Measurements from ENCODE around the gene MCRIP2.
"Not testable (repeated sequence)": the region's sequence is repeated elsewhere in the genome, so short reads cannot be mapped to it uniquely, and the experiment has no call there.

Gene MCRIP2

DNA sequence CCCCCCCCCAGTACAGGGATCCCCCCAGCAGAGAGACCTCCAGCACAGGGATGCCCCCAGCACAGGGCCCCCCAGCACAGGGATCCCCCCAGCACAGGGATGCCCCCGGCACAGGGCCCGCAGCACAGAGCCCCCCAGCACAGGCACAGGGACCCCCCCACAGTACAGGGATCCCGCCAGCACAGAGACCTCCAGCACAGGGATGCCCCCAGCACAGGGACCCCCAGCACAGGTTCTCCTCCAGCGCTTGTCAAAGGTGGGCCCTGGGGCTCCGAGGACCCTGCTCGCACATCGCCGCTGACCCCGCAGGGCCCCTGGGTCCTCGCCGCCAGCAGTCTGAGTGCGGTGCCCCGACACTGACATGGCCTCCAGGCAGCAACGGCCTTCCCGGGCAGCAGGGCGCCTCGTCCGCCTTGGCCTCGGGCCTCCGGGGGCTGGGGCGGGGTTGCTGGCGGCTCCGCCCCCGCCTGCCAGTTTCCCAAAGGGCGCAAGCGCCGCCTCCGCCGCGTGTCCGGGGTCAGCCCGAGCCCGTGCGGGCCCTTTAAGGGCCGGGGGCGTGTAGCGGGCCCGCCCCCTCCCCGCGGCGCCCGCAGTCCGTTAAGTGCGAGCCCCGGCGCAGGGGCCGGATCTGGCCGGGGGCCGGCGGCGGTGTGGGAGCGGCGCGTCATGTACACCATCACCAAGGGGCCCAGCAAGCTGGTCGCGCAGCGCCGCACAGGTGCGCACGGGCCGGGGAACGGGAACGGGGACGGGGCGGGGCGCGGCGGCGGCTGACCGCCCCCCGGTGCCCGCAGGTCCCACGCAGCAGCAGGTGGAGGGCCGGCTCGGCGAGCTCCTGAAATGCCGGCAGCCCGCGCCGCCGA, at the start of gene MCRIP2:
MCRIP2 (plus strand) TSS at position 503 of the 863 bp plus-strand sequence; CDS start at position 667, 164 bp downstream.
- peak; percentile 58 to 79 for DNase-seq (ENCODE audit: low read depth in 2 of 2)

GRCh38 chr16:591892-592517, 49.6 kb upstream of the MCRIP2 start:
- DNase-seq (ENCODE audit: low read depth in 2 of 2), result no peak

DNA sequence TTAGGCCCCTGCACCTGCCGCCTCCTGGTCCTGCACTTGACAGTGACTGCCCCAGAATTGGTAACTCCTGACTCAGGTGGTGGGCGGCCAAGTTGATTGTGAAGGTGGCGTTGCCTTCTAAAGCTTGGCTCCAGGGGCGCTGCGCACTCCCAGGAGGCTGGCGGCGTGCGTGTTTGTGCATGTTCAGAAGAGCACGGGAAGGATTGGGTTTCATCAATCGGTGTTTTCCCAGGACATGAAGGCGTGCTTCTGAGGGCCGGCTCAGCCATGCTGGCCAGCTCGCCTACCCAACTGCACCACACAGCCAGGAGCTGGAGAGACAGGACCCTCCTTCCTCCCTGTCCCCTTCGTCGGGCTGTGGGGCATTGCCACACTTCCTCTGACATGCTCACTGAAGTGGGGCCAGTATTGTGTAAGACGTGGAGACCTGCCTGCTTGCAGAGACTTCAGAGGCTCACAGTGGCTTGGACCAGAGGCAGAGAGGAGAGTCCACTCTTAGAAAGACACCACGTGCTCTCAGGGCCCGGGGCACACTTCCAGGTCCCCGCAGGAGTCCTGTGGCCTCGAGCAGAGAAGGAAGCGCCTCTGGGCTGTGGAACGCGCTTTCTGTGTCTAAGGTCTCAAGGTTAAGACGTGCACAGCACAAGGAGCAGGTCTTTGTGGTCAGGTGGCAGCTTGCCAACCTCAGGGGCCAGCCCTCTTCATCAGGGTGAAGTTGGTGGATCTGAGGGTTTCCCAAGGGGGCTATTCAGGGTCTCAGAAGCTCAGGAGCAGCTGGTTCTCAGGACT, 48.9 kb upstream of the MCRIP2 start:
- no peak for DNase-seq (ENCODE audit: low read depth in 2 of 2)

DNA sequence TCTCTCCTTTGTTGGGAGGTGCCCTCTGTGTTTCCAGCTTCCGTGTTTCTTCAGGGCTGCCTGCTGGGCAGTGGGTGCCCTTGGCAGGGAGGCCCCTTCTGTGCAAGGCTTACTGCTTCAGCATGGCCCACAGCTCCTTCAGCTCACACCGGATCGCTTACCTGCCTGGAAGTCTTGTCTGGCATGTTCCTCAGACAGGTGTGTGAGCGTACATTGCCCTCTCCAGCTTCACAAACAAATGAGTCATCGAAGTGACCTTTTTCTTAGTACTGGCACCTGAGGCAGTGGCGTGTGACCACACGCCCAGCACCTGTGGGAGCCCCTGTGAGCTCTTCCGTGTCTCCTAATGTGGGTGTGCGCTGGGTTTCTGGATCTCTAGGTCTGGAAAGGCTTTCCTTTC, 48.2 kb upstream of the MCRIP2 start:
- DNase-seq (ENCODE audit: low read depth in 2 of 2), result no peak

- no peak for DNase-seq (ENCODE audit: low read depth in 2 of 2)
These were observed 47.8 kb upstream of the MCRIP2 start for GRCh38 chr16:593807-594206.

- DNase-seq (ENCODE audit: low read depth in 2 of 2), result no peak
These were observed 46.5 kb upstream of the MCRIP2 start for GRCh38 chr16:595094-595528.

- no peak for DNase-seq (ENCODE audit: low read depth in 2 of 2)
These were observed 45.5 kb upstream of the MCRIP2 start for GRCh38 chr16:595942-596735.

DNA sequence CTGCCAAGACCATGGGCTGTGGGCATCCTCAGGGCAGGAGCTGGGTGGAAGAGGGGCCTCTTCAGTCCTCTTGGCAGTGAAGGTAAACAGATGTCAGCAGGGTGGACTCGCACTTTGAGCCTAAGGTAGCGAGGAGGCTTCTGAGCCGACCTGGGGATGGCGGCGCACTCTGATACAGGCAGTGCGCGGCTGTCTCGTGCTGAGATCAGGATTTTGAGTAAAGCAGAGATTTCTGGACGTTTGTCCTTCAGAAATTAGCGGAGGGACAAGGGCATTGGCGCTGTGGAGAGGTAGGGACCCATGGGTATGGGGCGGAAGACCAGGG, 44.9 kb upstream of the MCRIP2 start:
- no peak for DNase-seq (ENCODE audit: low read depth in 2 of 2)

DNA sequence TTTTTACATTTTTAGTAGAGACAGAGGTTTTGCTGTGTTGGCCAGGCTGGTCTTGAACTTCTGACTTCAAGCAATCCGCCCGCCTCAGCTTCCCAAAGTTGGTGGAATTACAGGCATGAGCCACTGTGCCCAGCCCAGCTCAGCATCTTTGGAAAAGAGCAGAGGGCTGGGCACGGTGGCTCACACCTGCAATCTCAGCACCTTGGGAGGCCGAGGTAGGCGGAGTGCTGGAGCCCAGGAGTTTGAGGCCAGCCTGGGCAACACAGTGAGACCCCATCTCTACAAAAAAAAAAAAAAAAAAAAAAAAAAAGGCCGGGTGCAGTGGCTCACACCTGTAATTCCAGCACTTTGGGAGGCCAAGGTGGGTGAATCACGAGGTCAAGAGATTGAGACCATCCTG, 44.0 kb upstream of the MCRIP2 start:
- not testable (repeated sequence) for DNase-seq (ENCODE audit: low read depth in 2 of 2)

DNA sequence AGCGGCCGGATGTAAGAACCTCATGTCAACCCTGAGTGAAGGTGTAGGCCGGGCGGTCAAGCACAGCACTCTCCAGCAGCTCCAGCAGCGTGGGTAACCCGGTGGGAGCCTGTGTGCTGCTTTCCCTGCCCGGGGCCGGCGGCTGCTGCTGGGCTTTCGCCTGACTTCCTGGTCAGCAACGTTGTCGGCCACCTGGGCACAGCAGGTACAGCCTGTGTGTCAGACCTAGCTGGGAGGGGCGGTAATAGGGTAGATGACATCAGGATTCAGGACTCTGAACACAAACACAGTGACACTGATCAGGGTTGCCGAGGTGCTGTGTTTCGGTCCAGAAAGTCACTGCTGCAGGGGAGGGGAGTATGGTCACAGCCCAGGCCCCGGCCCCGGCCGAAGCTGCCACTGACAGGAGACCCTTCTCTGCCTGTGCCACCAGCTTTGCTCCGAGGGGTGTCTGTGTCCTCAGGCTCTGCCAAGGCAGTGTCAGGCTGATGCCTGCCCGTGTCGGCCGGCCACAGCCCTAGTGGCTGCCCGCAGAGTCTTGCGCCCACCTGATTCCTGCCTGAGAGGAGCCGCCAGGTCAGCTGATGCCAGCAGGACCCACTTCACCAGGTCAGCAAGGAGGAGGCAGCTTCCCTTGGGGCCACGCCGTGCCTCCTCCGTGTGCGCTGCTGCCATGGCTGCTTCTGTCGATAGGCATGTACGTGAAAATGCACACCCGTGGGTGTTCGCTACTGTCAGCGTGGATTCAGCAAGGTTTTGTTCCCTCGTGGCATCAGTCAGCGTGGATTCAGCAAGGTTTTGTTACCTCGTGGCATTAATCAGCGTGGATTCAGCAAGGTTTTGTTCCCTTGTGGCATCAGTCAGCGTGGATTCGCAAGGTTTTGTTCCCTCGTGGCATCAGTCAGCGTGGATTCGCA, 42.5 kb upstream of the MCRIP2 start:
- no peak for DNase-seq (ENCODE audit: low read depth in 2 of 2)

DNA sequence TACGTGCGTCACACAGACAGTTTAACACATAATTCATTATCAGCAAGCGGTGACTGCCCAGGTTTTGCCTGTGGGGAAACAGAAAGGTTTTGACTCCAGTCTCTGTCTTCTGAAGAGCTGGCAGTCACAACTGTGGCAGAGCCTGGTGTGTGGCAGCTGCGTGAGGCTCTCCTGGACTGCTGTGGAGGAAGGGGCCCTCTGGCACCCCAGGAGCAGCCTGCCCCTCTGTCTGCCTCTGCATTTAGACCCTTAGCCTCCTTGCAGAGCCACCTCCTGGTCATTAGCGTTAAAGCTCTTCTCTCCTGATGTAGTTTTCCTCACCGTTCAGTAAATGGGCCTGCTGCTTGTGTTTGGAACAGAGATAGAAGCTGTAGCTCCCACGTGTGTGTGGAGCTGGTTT, 40.8 kb upstream of the MCRIP2 start:
- DNase-seq (ENCODE audit: low read depth in 2 of 2), result no peak

DNA sequence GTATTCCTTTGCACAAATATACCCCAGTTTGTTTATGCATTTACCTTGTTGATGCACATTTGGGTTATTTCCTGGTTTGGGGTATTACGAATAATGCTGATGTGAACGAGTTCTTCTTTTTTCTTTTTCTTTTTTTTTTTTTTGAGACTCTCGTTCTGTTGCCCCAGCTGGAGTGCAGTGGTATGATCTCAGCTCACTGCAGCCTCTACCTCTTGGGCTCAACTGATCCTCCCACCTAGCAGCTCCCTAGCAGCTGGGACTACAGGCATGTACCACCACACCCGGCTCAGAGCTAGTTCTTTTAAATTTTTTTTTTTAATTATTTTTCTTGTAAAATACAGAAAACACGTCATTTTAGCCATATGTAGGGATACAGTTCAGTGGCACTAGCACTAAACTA, 37.7 kb upstream of the MCRIP2 start:
- no peak for DNase-seq (ENCODE audit: low read depth in 2 of 2)

DNA sequence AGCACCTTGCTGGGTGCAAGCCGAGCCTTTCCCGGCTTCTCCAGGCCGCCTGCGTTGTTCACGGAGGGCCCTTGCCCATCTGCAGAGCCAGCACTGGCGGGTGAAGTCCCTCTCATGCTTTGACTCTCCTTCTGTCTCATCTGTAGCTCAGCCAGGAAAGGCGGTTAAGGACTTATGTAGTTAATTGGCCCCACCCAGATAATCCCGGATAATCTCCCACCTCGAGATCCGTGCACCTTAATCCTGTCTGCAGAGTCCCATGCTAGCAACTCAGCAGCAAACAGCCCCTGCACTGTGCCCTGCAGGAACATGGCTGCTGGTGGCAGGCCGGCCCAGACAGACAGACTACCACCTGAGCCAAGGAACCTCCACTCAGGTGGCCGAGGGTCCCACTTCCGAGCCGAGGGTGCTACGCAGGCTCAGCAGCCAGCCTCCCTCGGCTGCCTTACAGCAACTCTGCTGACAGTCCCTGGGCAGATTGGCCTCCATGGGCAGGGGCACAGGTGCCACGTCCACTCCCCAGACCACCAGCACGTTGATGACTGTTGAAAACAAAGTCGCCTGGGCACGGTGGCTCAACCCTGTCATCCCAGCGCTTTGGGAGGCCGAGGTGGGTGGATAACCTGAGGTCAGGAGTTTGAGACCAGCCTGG, 34.8 kb upstream of the MCRIP2 start:
- DNase-seq (ENCODE audit: low read depth in 2 of 2), result no peak

- peak in 1 of 2 experiments; percentile 44 for DNase-seq (ENCODE audit: low read depth in 2 of 2)
These were observed 33.6 kb upstream of the MCRIP2 start for GRCh38 chr16:608019-608418.

GRCh38 chr16:609316-609715, 32.3 kb upstream of the MCRIP2 start:
- DNase-seq (ENCODE audit: low read depth in 2 of 2), result no peak

- no peak for DNase-seq (ENCODE audit: low read depth in 2 of 2)
These were observed 31.6 kb upstream of the MCRIP2 start for GRCh38 chr16:609984-610383.

- peak in 1 of 2 experiments; percentile 32 for DNase-seq (ENCODE audit: low read depth in 2 of 2)
These were observed 30.9 kb upstream of the MCRIP2 start for GRCh38 chr16:610513-611381.

DNA sequence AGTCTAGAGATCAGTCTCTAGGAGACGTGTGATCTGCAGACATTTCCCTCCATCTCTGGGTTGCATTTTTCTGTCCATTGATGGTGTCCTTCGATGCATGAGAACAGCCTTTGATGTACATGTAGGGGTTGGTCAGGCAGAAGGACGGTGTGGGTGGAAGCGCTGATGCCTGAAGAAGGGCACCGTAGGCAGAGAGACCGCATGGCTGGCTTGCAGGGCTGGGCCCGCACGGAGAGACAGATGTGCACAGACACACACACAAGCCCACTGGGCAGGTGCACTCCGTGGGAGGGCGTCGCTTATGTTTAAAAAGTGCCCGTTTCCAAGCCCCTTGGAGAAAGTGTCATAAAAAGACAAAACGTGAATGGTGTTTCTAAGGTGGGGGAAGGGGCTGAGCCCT, 26.5 kb upstream of the MCRIP2 start:
- DNase-seq (ENCODE audit: low read depth in 2 of 2), result no peak

All from stimulated activated CD4-positive, alpha-beta T cell treated with anti-CD3 and anti-CD28 coated beads, Interleukin-12 subunit alpha, Interleukin-12 subunit beta, amount 100 ng/mL, for 24 hours (primary cell).